Activated naive CD8-positive, alpha-beta T cell treated with anti-CD3 and anti-CD28 coated beads, Interleukin-2, amount 10 ng/mL, durations not matched to agents 7 days and 5 days (primary cell): ENCODE measurements around the gene TNFRSF21. TPM values are rescaled to one million over a fixed set of nuclear protein-coding genes. Genes with fewer than 3 reads are reported as not detected.
"Not testable (repeated sequence)": the region's sequence is repeated elsewhere in the genome, so short reads cannot be mapped to it uniquely, and the experiment has no call there.

Source experiments
- ATAC-seq: fragments of 150-1000 bp; cut with Tn5 transposase; one replicate; pipeline ENCODE4 v1.10.0; 2021; ENCODE audit warnings: low read depth, moderate library complexity
- POLR2A ChIA-PET: fragments of 350-600 bp; sonication (Branson Sonifier 250); formaldehyde crosslinking; loops from one replicate; lab custom pipeline; 2021; ENCODE audit warnings: antibody characterized with exemption; lab: Charles Lee
- DNase-seq: peaks from one replicate; pipeline ENCODE4 v3.0.0; 2021
- H3K27ac Mint-ChIP-seq: one replicate; pipeline ENCODE4 v1.8.0; 2022; ENCODE audit warnings: mild to moderate bottlenecking, mixed read lengths
- H3K27me3 Mint-ChIP-seq: one replicate; pipeline ENCODE4 v1.8.0; 2022; ENCODE audit warnings: mild to moderate bottlenecking, moderate library complexity, mixed read lengths
- H3K36me3 Mint-ChIP-seq: one replicate; pipeline ENCODE4 v1.8.0; 2021; ENCODE audit warnings: mild to moderate bottlenecking, mixed read lengths
- H3K4me1 Mint-ChIP-seq: one replicate; pipeline ENCODE4 v1.8.0; 2021; ENCODE audit warnings: mixed read lengths
- H3K4me3 Mint-ChIP-seq: one replicate; pipeline ENCODE4 v1.8.0; 2022; ENCODE audit warnings: mild to moderate bottlenecking, moderate library complexity, mixed read lengths
- H3K9me3 Mint-ChIP-seq: one replicate; pipeline ENCODE4 v1.8.0; 2021; ENCODE audit warnings: mixed read lengths
- total RNA-seq, 2 experiments: library from RNA; stranded (reverse); gene quantifications; one replicate each; pipeline ENCODE4 v1.2.3, GENCODE V29; 2021

Gene TNFRSF21
- total RNA-seq, 2 experiments from 2014 or later = 0.62 to 0.83 TPM

GRCh38 chr6:47292944-47293343 lies 16.8 kb downstream of the TNFRSF21 start:
- DNase-seq = no peak
- Mint-ChIP-seq H3K4me1 (no peaks in the 10 kb centered on the region), H3K27ac (no peak overlapping the region), H3K4me3 (no peak overlapping the region), H3K9me3 (peaks cover 3% of the 10 kb centered on the region), H3K27me3 (no peaks in the 10 kb centered on the region), H3K36me3 (no peaks in the 10 kb centered on the region)
- ATAC-seq = no peak
- POLR2A ChIA-PET = no interaction called here

GRCh38 chr6:47292027-47292426 lies 17.7 kb downstream of the TNFRSF21 start:
- no peak overlapping the region for H3K27ac Mint-ChIP-seq
- no peaks in the 10 kb centered on the region for H3K27me3 Mint-ChIP-seq
- ATAC-seq (no peak), DNase-seq (no peak)
- H3K4me3 Mint-ChIP-seq = no peak overlapping the region
- POLR2A ChIA-PET = no interaction called here
- no peaks in the 10 kb centered on the region for H3K36me3 Mint-ChIP-seq
- H3K9me3 Mint-ChIP-seq = peaks cover 3% of the 10 kb centered on the region
- H3K4me1 Mint-ChIP-seq = no peaks in the 10 kb centered on the region

GRCh38 chr6:47290124-47290834 lies 19.4 kb downstream of the TNFRSF21 start:
- H3K4me1 Mint-ChIP-seq = no peaks in the 10 kb centered on the region
- DNase-seq (no peak), ATAC-seq (no peak)
- H3K27ac Mint-ChIP-seq = no peak overlapping the region
- H3K36me3 Mint-ChIP-seq = no peaks in the 10 kb centered on the region
- H3K27me3 Mint-ChIP-seq = no peaks in the 10 kb centered on the region
- H3K9me3 Mint-ChIP-seq = peaks cover 6% of the 10 kb centered on the region
- POLR2A ChIA-PET = no interaction called here
- H3K4me3 Mint-ChIP-seq = no peak overlapping the region

GRCh38 chr6:47288267-47289090 lies 21.2 kb downstream of the TNFRSF21 start:
- POLR2A ChIA-PET = no interaction called here
- Mint-ChIP-seq H3K4me3 (no peak overlapping the region), H3K36me3 (no peaks in the 10 kb centered on the region), H3K9me3 (peaks cover 8% of the 10 kb centered on the region), H3K27me3 (no peaks in the 10 kb centered on the region), H3K4me1 (no peaks in the 10 kb centered on the region), H3K27ac (no peak overlapping the region)
- DNase-seq (no peak), ATAC-seq (no peak)

GRCh38 chr6:47286301-47286700 lies 23.4 kb downstream of the TNFRSF21 start:
- Mint-ChIP-seq H3K27me3 (no peaks in the 10 kb centered on the region), H3K4me3 (no peak overlapping the region), H3K36me3 (no peaks in the 10 kb centered on the region), H3K9me3 (peaks cover 8% of the 10 kb centered on the region), H3K27ac (no peak overlapping the region), H3K4me1 (no peaks in the 10 kb centered on the region)
- DNase-seq (no peak), ATAC-seq (no peak)
- POLR2A ChIA-PET = no interaction called here

GRCh38 chr6:47283993-47284392 lies 25.7 kb downstream of the TNFRSF21 start:
- H3K4me3 Mint-ChIP-seq = no peak overlapping the region
- no peak for DNase-seq
- no peaks in the 10 kb centered on the region for H3K27me3 Mint-ChIP-seq
- POLR2A ChIA-PET = no interaction called here
- no peak overlapping the region for H3K27ac Mint-ChIP-seq
- ATAC-seq = no peak
- no peaks in the 10 kb centered on the region for H3K4me1 Mint-ChIP-seq
- no peaks in the 10 kb centered on the region for H3K36me3 Mint-ChIP-seq
- peaks cover 6% of the 10 kb centered on the region for H3K9me3 Mint-ChIP-seq

- ATAC-seq = no peak
- POLR2A ChIA-PET = no interaction called here
- DNase-seq = no peak
- H3K4me3 Mint-ChIP-seq = no peak overlapping the region
- no peaks in the 10 kb centered on the region for H3K36me3 Mint-ChIP-seq
- H3K27me3 Mint-ChIP-seq = no peaks in the 10 kb centered on the region
- no peaks in the 10 kb centered on the region for H3K4me1 Mint-ChIP-seq
- no peak overlapping the region for H3K27ac Mint-ChIP-seq
- H3K9me3 Mint-ChIP-seq = peaks cover 1% of the 10 kb centered on the region
Observed at GRCh38 chr6:47278545-47278944, 31.2 kb downstream of the TNFRSF21 start.

- Mint-ChIP-seq H3K27ac (no peak overlapping the region), H3K4me3 (no peak overlapping the region), H3K9me3 (no peaks in the 10 kb centered on the region), H3K4me1 (no peaks in the 10 kb centered on the region), H3K36me3 (no peaks in the 10 kb centered on the region), H3K27me3 (no peaks in the 10 kb centered on the region)
- POLR2A ChIA-PET = no interaction called here
- DNase-seq (no peak), ATAC-seq (no peak)
Observed at GRCh38 chr6:47277702-47278101, 32.0 kb downstream of the TNFRSF21 start.

- ATAC-seq (no peak), DNase-seq (no peak)
- H3K4me1 Mint-ChIP-seq = no peaks in the 10 kb centered on the region
- H3K36me3 Mint-ChIP-seq = no peaks in the 10 kb centered on the region
- H3K9me3 Mint-ChIP-seq = no peaks in the 10 kb centered on the region
- H3K27ac Mint-ChIP-seq = no peak overlapping the region
- POLR2A ChIA-PET = no interaction called here
- no peaks in the 10 kb centered on the region for H3K27me3 Mint-ChIP-seq
- no peak overlapping the region for H3K4me3 Mint-ChIP-seq
Observed at GRCh38 chr6:47276377-47276776, 33.3 kb downstream of the TNFRSF21 start.

- no peak overlapping the region for H3K4me3 Mint-ChIP-seq
- H3K4me1 Mint-ChIP-seq = no peaks in the 10 kb centered on the region
- POLR2A ChIA-PET = no interaction called here
- ATAC-seq (no peak), DNase-seq (no peak)
- no peaks in the 10 kb centered on the region for H3K27me3 Mint-ChIP-seq
- no peaks in the 10 kb centered on the region for H3K9me3 Mint-ChIP-seq
- H3K27ac Mint-ChIP-seq = no peak overlapping the region
- H3K36me3 Mint-ChIP-seq = no peaks in the 10 kb centered on the region
Observed at GRCh38 chr6:47275640-47276039, 34.1 kb downstream of the TNFRSF21 start.

GRCh38 chr6:47275132-47275531 lies 34.6 kb downstream of the TNFRSF21 start:
- POLR2A ChIA-PET, ATAC-seq, H3K27ac Mint-ChIP-seq, H3K4me3 Mint-ChIP-seq, H3K27me3 Mint-ChIP-seq, H3K4me1 Mint-ChIP-seq, H3K36me3 Mint-ChIP-seq, H3K9me3 Mint-ChIP-seq, DNase-seq: not testable (repeated sequence)

GRCh38 chr6:47268572-47269187 lies 41.0 kb downstream of the TNFRSF21 start:
- Mint-ChIP-seq H3K36me3 (no peaks in the 10 kb centered on the region), H3K4me1 (no peaks in the 10 kb centered on the region), H3K4me3 (no peak overlapping the region), H3K27ac (no peak overlapping the region), H3K27me3 (no peaks in the 10 kb centered on the region), H3K9me3 (no peaks in the 10 kb centered on the region)
- no peak for DNase-seq
- no peak for ATAC-seq
- POLR2A ChIA-PET = no interaction called here

- H3K36me3 Mint-ChIP-seq = no peaks in the 10 kb centered on the region
- POLR2A ChIA-PET = no interaction called here
- ATAC-seq (no peak), DNase-seq (no peak)
- no peaks in the 10 kb centered on the region for H3K4me1 Mint-ChIP-seq
- H3K27ac Mint-ChIP-seq = no peak overlapping the region
- H3K4me3 Mint-ChIP-seq = no peak overlapping the region
- H3K9me3 Mint-ChIP-seq = no peaks in the 10 kb centered on the region
- H3K27me3 Mint-ChIP-seq = no peaks in the 10 kb centered on the region
Observed at GRCh38 chr6:47267301-47267700, 42.4 kb downstream of the TNFRSF21 start.

GRCh38 chr6:47265971-47266370 lies 43.7 kb downstream of the TNFRSF21 start:
- Mint-ChIP-seq H3K9me3 (no peaks in the 10 kb centered on the region), H3K4me3 (no peak overlapping the region)

More at GRCh38 chr6:47265971-47266370, 43.7 kb downstream of the TNFRSF21 start:
- no peak for DNase-seq
- Mint-ChIP-seq H3K27me3 (no peaks in the 10 kb centered on the region), H3K4me1 (no peaks in the 10 kb centered on the region), H3K27ac (no peak overlapping the region), H3K36me3 (no peaks in the 10 kb centered on the region)
- POLR2A ChIA-PET = no interaction called here
- no peak for ATAC-seq
